ENCODE data around the gene RSPH4A.

GRCh38 chr6:116611056-116611455 lies 5.2 kb upstream of the RSPH4A start:
- no peak for TF ChIP-seq POLR2A (IDR thresholded peaks at IDR 0.05)
- no peak for TF ChIP-seq POLR2AphosphoS5 (IDR thresholded peaks at IDR 0.05)
- TF ChIP-seq, protein P1, sequence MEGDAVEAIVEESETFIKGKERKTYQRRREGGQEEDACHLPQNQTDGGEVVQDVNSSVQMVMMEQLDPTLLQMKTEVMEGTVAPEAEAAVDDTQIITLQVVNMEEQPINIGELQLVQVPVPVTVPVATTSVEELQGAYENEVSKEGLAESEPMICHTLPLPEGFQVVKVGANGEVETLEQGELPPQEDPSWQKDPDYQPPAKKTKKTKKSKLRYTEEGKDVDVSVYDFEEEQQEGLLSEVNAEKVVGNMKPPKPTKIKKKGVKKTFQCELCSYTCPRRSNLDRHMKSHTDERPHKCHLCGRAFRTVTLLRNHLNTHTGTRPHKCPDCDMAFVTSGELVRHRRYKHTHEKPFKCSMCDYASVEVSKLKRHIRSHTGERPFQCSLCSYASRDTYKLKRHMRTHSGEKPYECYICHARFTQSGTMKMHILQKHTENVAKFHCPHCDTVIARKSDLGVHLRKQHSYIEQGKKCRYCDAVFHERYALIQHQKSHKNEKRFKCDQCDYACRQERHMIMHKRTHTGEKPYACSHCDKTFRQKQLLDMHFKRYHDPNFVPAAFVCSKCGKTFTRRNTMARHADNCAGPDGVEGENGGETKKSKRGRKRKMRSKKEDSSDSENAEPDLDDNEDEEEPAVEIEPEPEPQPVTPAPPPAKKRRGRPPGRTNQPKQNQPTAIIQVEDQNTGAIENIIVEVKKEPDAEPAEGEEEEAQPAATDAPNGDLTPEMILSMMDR (IDR thresholded peaks at IDR 0.05 in 8 of 11, conservative IDR thresholded peaks at IDR 0.05 in 3 of 11), result no peak
